D721Med (cell line): ENCODE data around the gene ZNF786.

Experiments
- DNase-seq: peaks from one replicate; pipeline ENCODE4 v3.0.0; 2011; ENCODE audit warnings: low spot score; ENCODE audit not compliant: insufficient read length
- FAIRE-seq: peaks from 2 replicates; lab custom pipeline; 2011; peaks lifted over from hg19 to GRCh38; lab: Jason Lieb, UNC
- TF ChIP-seq, protein P1 (sequence below): IDR thresholded peaks from 2 replicates; pipeline ENCODE4 v1.5.1; 2012; ENCODE audit warnings: mild to moderate bottlenecking, control low read depth; ENCODE audit not compliant: insufficient read depth; ENCODE audit errors: missing control alignments

Gene ZNF786

DNA sequence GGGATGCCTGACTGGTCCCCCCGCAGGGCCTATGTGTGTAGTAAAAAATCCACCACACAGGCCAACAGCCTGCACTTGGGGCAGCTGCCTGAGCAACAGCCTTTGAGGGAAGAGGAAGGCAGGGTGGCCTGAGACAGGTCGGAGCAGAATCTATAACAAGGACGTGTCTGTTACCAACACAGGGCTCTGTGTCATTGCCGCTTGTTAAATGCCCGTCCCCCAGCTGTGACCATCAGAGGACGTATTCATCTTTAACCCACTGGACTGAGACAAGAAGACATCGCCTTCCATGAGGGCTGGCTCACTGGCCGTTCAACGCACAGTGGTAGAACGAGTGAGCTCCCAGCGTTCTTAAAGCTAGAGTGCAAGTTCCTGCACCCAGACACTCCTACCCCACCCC is 70.0 kb downstream of the ZNF786 start:
- TF ChIP-seq, protein P1, sequence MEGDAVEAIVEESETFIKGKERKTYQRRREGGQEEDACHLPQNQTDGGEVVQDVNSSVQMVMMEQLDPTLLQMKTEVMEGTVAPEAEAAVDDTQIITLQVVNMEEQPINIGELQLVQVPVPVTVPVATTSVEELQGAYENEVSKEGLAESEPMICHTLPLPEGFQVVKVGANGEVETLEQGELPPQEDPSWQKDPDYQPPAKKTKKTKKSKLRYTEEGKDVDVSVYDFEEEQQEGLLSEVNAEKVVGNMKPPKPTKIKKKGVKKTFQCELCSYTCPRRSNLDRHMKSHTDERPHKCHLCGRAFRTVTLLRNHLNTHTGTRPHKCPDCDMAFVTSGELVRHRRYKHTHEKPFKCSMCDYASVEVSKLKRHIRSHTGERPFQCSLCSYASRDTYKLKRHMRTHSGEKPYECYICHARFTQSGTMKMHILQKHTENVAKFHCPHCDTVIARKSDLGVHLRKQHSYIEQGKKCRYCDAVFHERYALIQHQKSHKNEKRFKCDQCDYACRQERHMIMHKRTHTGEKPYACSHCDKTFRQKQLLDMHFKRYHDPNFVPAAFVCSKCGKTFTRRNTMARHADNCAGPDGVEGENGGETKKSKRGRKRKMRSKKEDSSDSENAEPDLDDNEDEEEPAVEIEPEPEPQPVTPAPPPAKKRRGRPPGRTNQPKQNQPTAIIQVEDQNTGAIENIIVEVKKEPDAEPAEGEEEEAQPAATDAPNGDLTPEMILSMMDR: no peak
- DNase-seq (no peak), FAIRE-seq (no peak)
